H1 (cell line): ENCODE results near the gene UBQLN1. TPM values are rescaled to one million over a fixed set of nuclear protein-coding genes. Genes with fewer than 3 reads are reported as not detected.

ENCODE experiments used
- CTCF ChIA-PET: fragments of 300-600 bp; sonication (Branson Sonifier 250); formaldehyde crosslinking; loops from one replicate; lab custom pipeline; 2021; ENCODE audit not compliant: partially characterized antibody; lab: Charles Lee
- POLR2A ChIA-PET: fragments of 300-600 bp; sonication (Branson Sonifier 250); formaldehyde crosslinking; loops from one replicate; lab custom pipeline; 2021; ENCODE audit warnings: inconsistent platforms; ENCODE audit not compliant: partially characterized antibody; lab: Charles Lee
- DNase-seq, 2 experiments: peaks; one replicate each; pipeline versions ENCODE4 v3.0.0 to v3.0.0-alpha.2; 2010 to 2022; ENCODE audit warnings: low spot score in 2 of 2, low read depth in 1 of 2, mixed read lengths in 1 of 2
- FAIRE-seq: peaks from 2 replicates; lab custom pipeline; 2011; peaks lifted over from hg19 to GRCh38; lab: Jason Lieb, UNC
- H2AFZ ChIP-seq: 2 replicates; pipeline ENCODE4 v1.8.1; 2012; ENCODE audit warnings: low read length, inconsistent platforms
- H2AK5ac ChIP-seq: 2 replicates; pipeline ENCODE4 v1.6.1; 2013; ENCODE audit warnings: low read depth, low read length
- H2BK120ac ChIP-seq: replicated peaks from 2 replicates; pipeline ENCODE3; 2013; ENCODE audit warnings: low read depth, low read length, inconsistent platforms
- H2BK12ac ChIP-seq: 2 replicates; pipeline ENCODE4 v1.6.1; 2013; ENCODE audit warnings: low read depth, low read length
- H2BK15ac ChIP-seq: 2 replicates; pipeline ENCODE4 v1.6.1; 2013; ENCODE audit warnings: low read length
- H2BK20ac ChIP-seq: 2 replicates; pipeline ENCODE4 v1.6.1; 2013; ENCODE audit warnings: low read length
- H2BK5ac ChIP-seq: 2 replicates; pipeline ENCODE4 v1.6.1; 2013; ENCODE audit warnings: low read depth, low read length
- H3K14ac ChIP-seq: 2 replicates; pipeline ENCODE4 v1.6.1; 2013; ENCODE audit warnings: inconsistent platforms; ENCODE audit not compliant: insufficient read length
- H3K18ac ChIP-seq: 2 replicates; pipeline ENCODE4 v1.6.1; 2013; ENCODE audit warnings: low read length; ENCODE audit errors: extremely low read depth
- H3K23ac ChIP-seq: 2 replicates; pipeline ENCODE4 v1.6.1; 2013; ENCODE audit warnings: inconsistent platforms; ENCODE audit not compliant: insufficient read length
- H3K23me2 ChIP-seq: 2 replicates; pipeline ENCODE4 v1.6.1; 2013; ENCODE audit warnings: low read depth, low read length
- H3K27ac ChIP-seq: 2 replicates; pipeline ENCODE4 v1.6.1; 2011; ENCODE audit warnings: low read depth, low read length, inconsistent platforms
- H3K27me3 ChIP-seq, 4 experiments: replicated peaks in 1 of 4; 1 replicate in 1 of 4; 2 replicates in 3 of 4; pipeline versions ENCODE4 v1.6.1 to v1.8.1; 2011 to 2013; ENCODE audit warnings: low read length in 3 of 4, mild to moderate bottlenecking in 3 of 4, inconsistent platforms in 2 of 4, mixed read lengths in 2 of 4, moderate library complexity in 1 of 4; ENCODE audit not compliant: control insufficient read depth in 3 of 4, insufficient read depth in 3 of 4; ENCODE audit errors: extremely low read depth in 1 of 4
- H3K36me3 ChIP-seq, 4 experiments: 2 replicates each; pipeline versions ENCODE4 v1.6.1 to v1.8.1; 2011 to 2013; ENCODE audit warnings: mild to moderate bottlenecking in 4 of 4, low read length in 3 of 4, moderate library complexity in 2 of 4, control low read depth in 1 of 4, inconsistent platforms in 1 of 4; ENCODE audit not compliant: insufficient read depth in 4 of 4, control insufficient read depth in 2 of 4
- H3K4ac ChIP-seq: replicated peaks from 2 replicates; pipeline ENCODE3; 2013; ENCODE audit warnings: low read length, low read depth, mixed read lengths, inconsistent platforms; ENCODE audit not compliant: insufficient read length
- H3K4me1 ChIP-seq, 4 experiments: replicated peaks in 1 of 4; 1 replicate in 1 of 4; 2 replicates in 3 of 4; pipeline versions ENCODE4 v1.6.1 to v1.8.1; 2011 to 2013; ENCODE audit warnings: low read length in 3 of 4, inconsistent platforms in 2 of 4, mixed read lengths in 1 of 4; ENCODE audit not compliant: insufficient read depth in 4 of 4, control insufficient read depth in 3 of 4
- H3K4me2 ChIP-seq, 2 experiments: 2 replicates each; pipeline versions ENCODE4 v1.6.1 to v1.8.1; 2011 to 2013; ENCODE audit warnings: low read depth in 2 of 2, low read length in 2 of 2, control low read depth in 1 of 2, inconsistent platforms in 1 of 2, mild to moderate bottlenecking in 1 of 2; ENCODE audit not compliant: insufficient read depth in 1 of 2
- H3K4me3 ChIP-seq, 4 experiments: fragments of 200-600, 300-600 bp in 1 of 4; sonication (generic), shearing (Covaris generic), sonication (Bioruptor Twin) in 1 of 4; 2 replicates each; pipeline versions ENCODE4 v1.5.1 to v1.8.1; 2011 to 2016; ENCODE audit warnings: low read length in 4 of 4, low read depth in 3 of 4, control low read depth in 2 of 4, inconsistent platforms in 2 of 4, mild to moderate bottlenecking in 2 of 4, mixed read lengths in 1 of 4, moderate library complexity in 1 of 4; ENCODE audit not compliant: insufficient read depth in 2 of 4; ENCODE audit errors: extremely low read depth in 1 of 4
- H3K56ac ChIP-seq: replicated peaks from 2 replicates; pipeline ENCODE3; 2013; ENCODE audit warnings: low read depth, mild to moderate bottlenecking, mixed read lengths, low read length, inconsistent platforms; ENCODE audit not compliant: insufficient read length
- H3K79me1 ChIP-seq: 2 replicates; pipeline ENCODE4 v1.6.1; 2013; ENCODE audit warnings: low read depth, low read length, control low read depth
- H3K79me2 ChIP-seq, 2 experiments: 2 replicates each; pipeline versions ENCODE4 v1.6.1 to v1.8.1; 2012 to 2013; ENCODE audit warnings: low read length in 2 of 2, mild to moderate bottlenecking in 2 of 2, inconsistent platforms in 1 of 2; ENCODE audit not compliant: insufficient read depth in 2 of 2, control insufficient read depth in 1 of 2
- H3K9ac ChIP-seq, 4 experiments: replicated peaks in 1 of 4; 1 replicate in 1 of 4; 2 replicates in 3 of 4; pipeline versions ENCODE4 v1.6.1 to v1.8.1; 2011 to 2013; ENCODE audit warnings: low read depth in 3 of 4, low read length in 3 of 4, control low read depth in 2 of 4, mild to moderate bottlenecking in 2 of 4, moderate library complexity in 2 of 4, inconsistent platforms in 1 of 4; ENCODE audit errors: extremely low read depth in 1 of 4
- H3K9me3 ChIP-seq, 2 experiments: 2 replicates each; pipeline versions ENCODE4 v1.6.1 to v1.8.1; 2012 to 2013; ENCODE audit warnings: mild to moderate bottlenecking in 2 of 2, moderate library complexity in 2 of 2, control low read depth in 1 of 2, inconsistent platforms in 1 of 2, low read depth in 1 of 2, low read length in 1 of 2, mixed read lengths in 1 of 2; ENCODE audit not compliant: insufficient read depth in 2 of 2
- H4K20me1 ChIP-seq, 2 experiments: replicated peaks in 1 of 2; 2 replicates each; pipeline versions ENCODE3 to v1.8.1; 2011 to 2013; ENCODE audit warnings: inconsistent platforms in 2 of 2, low read length in 2 of 2, mild to moderate bottlenecking in 1 of 2; ENCODE audit not compliant: insufficient read depth in 2 of 2, control insufficient read depth in 1 of 2
- H4K5ac ChIP-seq: 2 replicates; pipeline ENCODE4 v1.6.1; 2013; ENCODE audit warnings: low read length, low read depth, mixed read lengths, inconsistent platforms; ENCODE audit not compliant: insufficient read length
- H4K8ac ChIP-seq: 2 replicates; pipeline ENCODE4 v1.8.0; 2013; ENCODE audit warnings: mild to moderate bottlenecking, moderate library complexity, low read length, inconsistent platforms; ENCODE audit not compliant: insufficient read depth; ENCODE audit errors: extremely low read depth
- H4K91ac ChIP-seq: replicated peaks from 2 replicates; pipeline ENCODE3; 2013; ENCODE audit warnings: low read length, mixed read lengths, inconsistent platforms; ENCODE audit not compliant: insufficient read length
- ATF3 ChIP-seq: IDR thresholded peaks from 2 replicates; pipeline ENCODE4 v1.6.1; 2011; ENCODE audit warnings: low read depth, mild to moderate bottlenecking, low read length; ENCODE audit not compliant: insufficient read depth
- CTBP2 ChIP-seq: IDR thresholded peaks from 2 replicates; pipeline ENCODE4 v1.7.0; 2011; ENCODE audit warnings: borderline replicate concordance, mild to moderate bottlenecking, moderate library complexity, mixed read lengths, low read length; ENCODE audit not compliant: insufficient read depth, insufficient read length
- EZH2 ChIP-seq: fragments of 200-600 bp; sonication (generic); IDR thresholded peaks from 2 replicates; pipeline ENCODE4 v1.7.1; 2012; ENCODE audit warnings: low read depth, mild to moderate bottlenecking, moderate library complexity, low read length, inconsistent platforms; ENCODE audit not compliant: severe bottlenecking
- FOSL1 ChIP-seq: IDR thresholded peaks from 2 replicates; pipeline ENCODE4 v1.6.1; 2011; ENCODE audit warnings: mild to moderate bottlenecking, low read depth, low read length, moderate library complexity; ENCODE audit not compliant: insufficient read depth
- KDM1A ChIP-seq: fragments of 200-600, 300-600 bp; sonication (generic); IDR thresholded peaks from 2 replicates; pipeline ENCODE4 v1.7.1; 2016; ENCODE audit warnings: mild to moderate bottlenecking, low read length, borderline replicate concordance
- NRF1 ChIP-seq: IDR thresholded peaks from 2 replicates; pipeline ENCODE4 v1.6.1; 2011; ENCODE audit warnings: mild to moderate bottlenecking, low read depth, low read length, improper control_type of control experiment
- SUZ12 ChIP-seq: fragments of 200-600 bp; sonication (generic); IDR thresholded peaks from 2 replicates; pipeline ENCODE4 v1.6.1; 2012; ENCODE audit warnings: mild to moderate bottlenecking, inconsistent platforms, low read length, moderate library complexity, mixed read lengths
- TAF7 ChIP-seq: optimal IDR thresholded peaks from 2 replicates; pipeline ENCODE3; 2011; ENCODE audit warnings: low read depth, mild to moderate bottlenecking, inconsistent platforms, low read length, moderate library complexity, borderline replicate concordance
- WGBS, 2 experiments: shearing (Covaris generic) in 1 of 2; methylation state at CpG; one replicate each; pipeline versions ENCODE4 v1.1.6 to v1.1.7; 2013 to 2015; ENCODE audit warnings: low lambda C conversion rate in 2 of 2, mixed read lengths in 2 of 2, inconsistent platforms in 1 of 2, low coverage in 1 of 2, missing lambda C conversion rate in 1 of 2; ENCODE audit not compliant: insufficient replicate concordance in 2 of 2, insufficient coverage in 1 of 2, insufficient read length in 1 of 2; ENCODE audit errors: extremely low coverage in 1 of 2, missing lambda C conversion rate in 1 of 2; 5-methylcytosine and 5-hydroxymethylcytosine counted together
- polyA plus RNA-seq, 7 experiments: library from polyadenylated mRNA; depleted of rRNA in 3 of 7; stranded (reverse) in 5 of 7; unstranded in 2 of 7; fragments of >200 nt in 5 of 7; fragments of 200-250 nt in 2 of 7; gene quantifications; 1 replicate in 5 of 7; 2 replicates in 1 of 7; 4 replicates in 1 of 7; pipeline versions ENCODE4 v1.2.1 to v1.2.3, GENCODE V29; 2011 to 2013; ENCODE audit warnings: missing spikeins in 2 of 7, mixed read lengths in 2 of 7
- total RNA-seq: library from RNA; stranded (reverse); fragmentation: NEBNext Ultra II Directional; extraction: Animal tissue kit (Norgen Biotek cat#: 25700); gene quantifications from 2 replicates; pipeline ENCODE4 v1.2.1, GENCODE V29; 2021

The UBQLN1 gene
- total and polyA plus RNA-seq, 2 of the 8 experiments (the other 6 are each of a cell fraction or from before 2014, with no cell fraction given), result 62.4 to 105 TPM

DNA sequence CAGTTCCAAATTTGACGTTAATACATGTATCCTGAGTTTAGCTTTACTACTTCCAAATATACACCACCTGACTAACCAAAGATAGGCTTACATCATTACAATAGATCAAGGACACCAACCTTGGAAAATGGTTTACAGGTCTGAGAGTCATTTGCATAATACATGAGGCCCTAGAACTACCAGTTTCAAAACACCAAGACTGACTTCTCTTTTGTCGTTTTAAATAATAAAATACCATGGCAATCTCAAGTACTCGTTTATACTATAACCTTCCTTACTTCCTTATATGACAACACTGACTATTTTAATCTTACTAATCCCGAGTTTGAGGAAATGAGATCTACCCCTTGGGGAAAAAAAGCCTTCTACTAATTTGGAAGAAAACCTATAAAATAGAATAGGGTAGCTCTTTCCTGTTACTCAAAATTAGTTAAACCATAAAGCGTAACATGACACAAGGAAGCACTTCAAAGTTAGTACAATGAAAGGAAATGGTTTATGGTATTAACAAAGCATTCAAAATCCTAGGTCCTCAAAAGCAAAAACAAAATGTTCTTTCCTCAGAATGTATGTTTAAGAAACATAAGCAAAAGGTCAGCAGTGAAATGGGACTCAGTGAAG, 42.1 kb downstream of the UBQLN1 start:
- H4K5ac ChIP-seq, result no peak overlapping the region
- H3K18ac ChIP-seq, result no peak overlapping the region
- ChIA-PET CTCF (interaction anchor here (0.8 kb wide), 1 partner anchor 332 kb away, joined by 4 read pairs; no protein-coding TSS in a partner anchor), POLR2A (interaction anchor here (1.3 to 1.4 kb wide), 2 partner anchors 15 to 42 kb away, joined by 3 to 4 read pairs; partner anchors contain the start of gene UBQLN1)
- no peak overlapping the region for H2BK5ac ChIP-seq
- no peak overlapping the region for H3K23ac ChIP-seq
- H3K14ac ChIP-seq, result no peak overlapping the region
- H3K36me3 ChIP-seq, result peaks cover 8 to 64% (median 27%) of the 10 kb centered on the region in 4 experiments; a peak in 7 of 8 replicates
- H3K9ac ChIP-seq, result no peak overlapping the region
- no peak overlapping the region for H2BK120ac ChIP-seq
- no peak for DNase-seq
- no peak for FAIRE-seq
- no peak overlapping the region for H3K27ac ChIP-seq
- no peaks in the 10 kb centered on the region for H3K79me2 ChIP-seq
- H2AK5ac ChIP-seq, result no peak overlapping the region
- no peak overlapping the region for H2AFZ ChIP-seq
- no peak overlapping the region for H4K91ac ChIP-seq
- no peak overlapping the region for H3K4me3 ChIP-seq
- no peak overlapping the region for H2BK15ac ChIP-seq
- H3K9me3 ChIP-seq, result no peaks in the 10 kb centered on the region
- no peaks in the 10 kb centered on the region for H3K4me1 ChIP-seq
- no peak overlapping the region for H2BK20ac ChIP-seq
- no peak overlapping the region for H2BK12ac ChIP-seq
- no peak overlapping the region for H3K4ac ChIP-seq
- H3K79me1 ChIP-seq, result no peaks in the 10 kb centered on the region
- H3K23me2 ChIP-seq, result no peaks in the 10 kb centered on the region
- 80% methylated on average over 5 of the region's 5 CpGs; no CpG with 5 or more reads in 1 of the 2 experiments for WGBS, 2 experiments
- H4K20me1 ChIP-seq, result peaks cover 4 to 5% of the 10 kb centered on the region in 2 experiments
- no peak overlapping the region for H3K4me2 ChIP-seq
- H3K56ac ChIP-seq, result no peak overlapping the region
- TF ChIP-seq TAF7 (no peak), NRF1 (no peak), EZH2 (no peak), FOSL1 (no peak), ATF3 (no peak), KDM1A (no peak), CTBP2 (no peak), SUZ12 (no peak)
- H3K27me3 ChIP-seq, result no peaks in the 10 kb centered on the region
- no peak overlapping the region for H4K8ac ChIP-seq
